ENCODE measurements around the gene NUP42.

GRCh38 chr7:23164846-23165245 is 17.0 kb upstream of the NUP42 start:
- TF ChIP-seq CTCF (IDR thresholded peaks at IDR 0.05) (no peak), POLR2AphosphoS5 (IDR thresholded peaks at IDR 0.05) (no peak), POLR2A (IDR thresholded peaks at IDR 0.05) (no peak)

Data from breast epithelium (tissue), 3 donors.